Inflammatory macrophage treated with lipopolysaccharide for 4 hours (primary cell): ENCODE data around the gene XAF1.
"Not testable (repeated sequence)": the region's sequence is repeated elsewhere in the genome, so short reads cannot be mapped to it uniquely, and the experiment has no call there.

Source experiments
- DNase-seq: peaks from one replicate; pipeline ENCODE4 v3.0.0-alpha.2; 2020

Gene XAF1

GRCh38 chr17:6755281-6755680, 565 bp upstream of the XAF1 start:
- DNase-seq, result no peak

GRCh38 chr17:6756425-6757031, 682 bp downstream of the XAF1 start:
- peak; percentile 46 for DNase-seq

- no peak for DNase-seq
Observed at GRCh38 chr17:6757747-6758146, 1.9 kb downstream of the XAF1 start.

GRCh38 chr17:6761779-6762178, 5.9 kb downstream of the XAF1 start:
- DNase-seq, result no peak

GRCh38 chr17:6768447-6768846, 12.6 kb downstream of the XAF1 start:
- no peak for DNase-seq

GRCh38 chr17:6772016-6772415, 16.2 kb downstream of the XAF1 start:
- DNase-seq, result no peak

GRCh38 chr17:6774906-6775305, 19.1 kb downstream of the XAF1 start:
- not testable (repeated sequence) for DNase-seq

GRCh38 chr17:6775871-6776405, 20.1 kb downstream of the XAF1 start, which contains the start of gene FBXO39:
FBXO39 (plus strand) TSS chr17:6776215; CDS start chr17:6779869, 3,654 bp downstream.
- DNase-seq, result peak; percentile 46

- no peak for DNase-seq
Observed at GRCh38 chr17:6779411-6779810, 23.6 kb downstream of the XAF1 start.

- DNase-seq, result no peak
Observed at GRCh38 chr17:6780001-6780400, 24.2 kb downstream of the XAF1 start.

GRCh38 chr17:6780886-6781285, 25.0 kb downstream of the XAF1 start:
- peak; percentile 41 for DNase-seq

GRCh38 chr17:6782244-6782643, 26.4 kb downstream of the XAF1 start:
- DNase-seq, result no peak

- no peak for DNase-seq
Observed at GRCh38 chr17:6786618-6787017, 30.8 kb downstream of the XAF1 start.

- no peak for DNase-seq
Observed at GRCh38 chr17:6787081-6787693, 31.3 kb downstream of the XAF1 start.

- no peak for DNase-seq
Observed at GRCh38 chr17:6789146-6789545, 33.3 kb downstream of the XAF1 start.

GRCh38 chr17:6793748-6794493, 38.1 kb downstream of the XAF1 start:
- DNase-seq, result no peak

- DNase-seq, result no peak
Observed at GRCh38 chr17:6796017-6796886, 40.4 kb downstream of the XAF1 start.

- no peak for DNase-seq
Observed at GRCh38 chr17:6796887-6797490, 41.1 kb downstream of the XAF1 start.

GRCh38 chr17:6797718-6798351, 42.0 kb downstream of the XAF1 start:
- no peak for DNase-seq

GRCh38 chr17:6799738-6800137, 43.9 kb downstream of the XAF1 start:
- DNase-seq, result no peak

- no peak for DNase-seq
Observed at GRCh38 chr17:6800422-6801027, 44.7 kb downstream of the XAF1 start.
